Panc1 (cell line): ENCODE measurements around the gene TRIO.

Source experiments
- POLR2AphosphoS5 ChIP-seq: IDR thresholded peaks from 2 replicates; pipeline ENCODE4 v1.6.1; 2012; ENCODE audit warnings: mild to moderate bottlenecking, low read depth, low read length, moderate library complexity
- TF ChIP-seq, protein P1 (sequence below), 2 experiments: IDR thresholded peaks; 2 replicates each; pipeline ENCODE4 v1.6.1; 2011 to 2012; ENCODE audit warnings: low read depth in 2 of 2, control low read depth in 1 of 2, low read length in 1 of 2, mild to moderate bottlenecking in 1 of 2, moderate library complexity in 1 of 2; ENCODE audit not compliant: insufficient read depth in 1 of 2
- TF ChIP-seq, protein P2 (sequence below): fragments of 450-650 bp; IDR thresholded peaks from 2 replicates; pipeline ENCODE4 v1.5.1; 2017; ENCODE audit warnings: mild to moderate bottlenecking

DNA sequence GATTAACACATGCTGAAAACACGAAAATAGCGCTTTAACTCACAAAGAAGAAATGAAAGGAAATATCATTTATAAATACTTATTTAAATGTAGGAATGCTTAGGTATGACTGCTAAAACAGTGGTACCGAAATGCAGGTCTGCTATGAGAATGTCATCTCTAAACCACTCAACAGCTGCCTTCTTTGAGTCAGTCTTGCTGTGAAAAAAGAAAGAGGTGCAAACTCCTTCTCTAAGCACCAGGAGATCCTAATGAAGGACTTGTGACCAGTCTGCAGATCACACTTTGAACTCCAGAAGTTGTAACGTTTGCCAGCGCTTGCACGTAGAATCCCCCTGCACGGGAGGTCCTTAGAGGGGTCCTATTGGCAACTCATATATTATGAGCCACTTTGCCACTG, 86.6 kb downstream of the TRIO start:
- TF ChIP-seq, protein P1, sequence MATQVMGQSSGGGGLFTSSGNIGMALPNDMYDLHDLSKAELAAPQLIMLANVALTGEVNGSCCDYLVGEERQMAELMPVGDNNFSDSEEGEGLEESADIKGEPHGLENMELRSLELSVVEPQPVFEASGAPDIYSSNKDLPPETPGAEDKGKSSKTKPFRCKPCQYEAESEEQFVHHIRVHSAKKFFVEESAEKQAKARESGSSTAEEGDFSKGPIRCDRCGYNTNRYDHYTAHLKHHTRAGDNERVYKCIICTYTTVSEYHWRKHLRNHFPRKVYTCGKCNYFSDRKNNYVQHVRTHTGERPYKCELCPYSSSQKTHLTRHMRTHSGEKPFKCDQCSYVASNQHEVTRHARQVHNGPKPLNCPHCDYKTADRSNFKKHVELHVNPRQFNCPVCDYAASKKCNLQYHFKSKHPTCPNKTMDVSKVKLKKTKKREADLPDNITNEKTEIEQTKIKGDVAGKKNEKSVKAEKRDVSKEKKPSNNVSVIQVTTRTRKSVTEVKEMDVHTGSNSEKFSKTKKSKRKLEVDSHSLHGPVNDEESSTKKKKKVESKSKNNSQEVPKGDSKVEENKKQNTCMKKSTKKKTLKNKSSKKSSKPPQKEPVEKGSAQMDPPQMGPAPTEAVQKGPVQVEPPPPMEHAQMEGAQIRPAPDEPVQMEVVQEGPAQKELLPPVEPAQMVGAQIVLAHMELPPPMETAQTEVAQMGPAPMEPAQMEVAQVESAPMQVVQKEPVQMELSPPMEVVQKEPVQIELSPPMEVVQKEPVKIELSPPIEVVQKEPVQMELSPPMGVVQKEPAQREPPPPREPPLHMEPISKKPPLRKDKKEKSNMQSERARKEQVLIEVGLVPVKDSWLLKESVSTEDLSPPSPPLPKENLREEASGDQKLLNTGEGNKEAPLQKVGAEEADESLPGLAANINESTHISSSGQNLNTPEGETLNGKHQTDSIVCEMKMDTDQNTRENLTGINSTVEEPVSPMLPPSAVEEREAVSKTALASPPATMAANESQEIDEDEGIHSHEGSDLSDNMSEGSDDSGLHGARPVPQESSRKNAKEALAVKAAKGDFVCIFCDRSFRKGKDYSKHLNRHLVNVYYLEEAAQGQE (IDR thresholded peaks at IDR 0.05; ENCODE audit: insufficient read depth in 1 of 2, low read depth in 2 of 2, low read length in 1 of 2): no peak
- TF ChIP-seq, protein P2, sequence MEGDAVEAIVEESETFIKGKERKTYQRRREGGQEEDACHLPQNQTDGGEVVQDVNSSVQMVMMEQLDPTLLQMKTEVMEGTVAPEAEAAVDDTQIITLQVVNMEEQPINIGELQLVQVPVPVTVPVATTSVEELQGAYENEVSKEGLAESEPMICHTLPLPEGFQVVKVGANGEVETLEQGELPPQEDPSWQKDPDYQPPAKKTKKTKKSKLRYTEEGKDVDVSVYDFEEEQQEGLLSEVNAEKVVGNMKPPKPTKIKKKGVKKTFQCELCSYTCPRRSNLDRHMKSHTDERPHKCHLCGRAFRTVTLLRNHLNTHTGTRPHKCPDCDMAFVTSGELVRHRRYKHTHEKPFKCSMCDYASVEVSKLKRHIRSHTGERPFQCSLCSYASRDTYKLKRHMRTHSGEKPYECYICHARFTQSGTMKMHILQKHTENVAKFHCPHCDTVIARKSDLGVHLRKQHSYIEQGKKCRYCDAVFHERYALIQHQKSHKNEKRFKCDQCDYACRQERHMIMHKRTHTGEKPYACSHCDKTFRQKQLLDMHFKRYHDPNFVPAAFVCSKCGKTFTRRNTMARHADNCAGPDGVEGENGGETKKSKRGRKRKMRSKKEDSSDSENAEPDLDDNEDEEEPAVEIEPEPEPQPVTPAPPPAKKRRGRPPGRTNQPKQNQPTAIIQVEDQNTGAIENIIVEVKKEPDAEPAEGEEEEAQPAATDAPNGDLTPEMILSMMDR: no peak
- no peak for TF ChIP-seq POLR2AphosphoS5
